HepG2 (cell line): ENCODE results near the gene PSENEN. TPM values are rescaled to one million over a fixed set of nuclear protein-coding genes. Genes with fewer than 3 reads are reported as not detected.

ENCODE experiments used
- ADNP ChIP-seq: sonication (generic); formaldehyde crosslinking; IDR thresholded peaks from 2 replicates; pipeline ENCODE4 v1.4.0; 2020; ENCODE audit warnings: missing genetic modification reagents
- DMTF1 ChIP-seq: sonication (generic); formaldehyde crosslinking; IDR thresholded peaks from 2 replicates; pipeline ENCODE4 v1.4.0; 2020; ENCODE audit warnings: mild to moderate bottlenecking, missing genetic modification reagents
- DR1 ChIP-seq: sonication (generic); formaldehyde crosslinking; IDR thresholded peaks from 2 replicates; pipeline ENCODE4 v1.8.0; 2021; ENCODE audit warnings: mild to moderate bottlenecking, missing genetic modification reagents, inconsistent platforms
- GABPB1 ChIP-seq: IDR thresholded peaks from 2 replicates; pipeline ENCODE4 v1.6.1; 2016; ENCODE audit warnings: mild to moderate bottlenecking, missing genetic modification reagents, moderate library complexity, missing compliant biosample characterization
- HDAC2 ChIP-seq: sonication (generic); formaldehyde crosslinking; IDR thresholded peaks from 2 replicates; pipeline ENCODE4 v1.4.0; 2020; ENCODE audit warnings: missing genetic modification reagents
- KIAA2018 ChIP-seq: sonication (generic); formaldehyde crosslinking; IDR thresholded peaks from 2 replicates; pipeline ENCODE4 v1.5.0; 2020; ENCODE audit warnings: mild to moderate bottlenecking, missing genetic modification reagents, borderline replicate concordance
- MED1 ChIP-seq: sonication (generic); formaldehyde crosslinking; IDR thresholded peaks from 2 replicates; pipeline ENCODE4 v1.4.0; 2020; ENCODE audit warnings: missing genetic modification reagents
- PHF20 ChIP-seq: sonication (generic); formaldehyde crosslinking; IDR thresholded peaks from 2 replicates; pipeline ENCODE4 v1.5.0; 2020; ENCODE audit warnings: mild to moderate bottlenecking, missing genetic modification reagents
- RNF2 ChIP-seq: fragments of 450-650 bp; conservative IDR thresholded peaks from 2 replicates; pipeline ENCODE4 v1.6.1; 2016; ENCODE audit warnings: low read depth
- SAFB2 ChIP-seq: sonication (generic); formaldehyde crosslinking; IDR thresholded peaks from 2 replicates; pipeline ENCODE4 v1.5.1; 2020; ENCODE audit warnings: missing genetic modification reagents, low read depth, mild to moderate bottlenecking, borderline replicate concordance
- SMAD3 ChIP-seq: sonication (generic); formaldehyde crosslinking; IDR thresholded peaks from 2 replicates; pipeline ENCODE4 v1.4.0; 2020; ENCODE audit warnings: missing genetic modification reagents
- SNAI1 ChIP-seq: sonication (generic); formaldehyde crosslinking; IDR thresholded peaks from 2 replicates; pipeline ENCODE4 v1.5.0; 2020; ENCODE audit warnings: mild to moderate bottlenecking, missing genetic modification reagents, borderline replicate concordance
- SP2 ChIP-seq: sonication (generic); formaldehyde crosslinking; IDR thresholded peaks from 2 replicates; pipeline ENCODE4 v1.5.1; 2020; ENCODE audit warnings: mild to moderate bottlenecking, missing genetic modification reagents
- TERF1 ChIP-seq: sonication (generic); formaldehyde crosslinking; IDR thresholded peaks from 2 replicates; pipeline ENCODE4 v1.8.0; 2022; ENCODE audit warnings: mild to moderate bottlenecking, missing genetic modification reagents, moderate library complexity
- THYN1 ChIP-seq: sonication (generic); formaldehyde crosslinking; IDR thresholded peaks from 2 replicates; pipeline ENCODE4 v1.8.1; 2023; ENCODE audit warnings: low read depth, mild to moderate bottlenecking, moderate library complexity, missing genetic modification reagents, borderline replicate concordance
- TRIM24 ChIP-seq: sonication (generic); formaldehyde crosslinking; IDR thresholded peaks from 2 replicates; pipeline ENCODE4 v1.8.0; 2022; ENCODE audit warnings: mild to moderate bottlenecking, missing genetic modification reagents
- ZNF235 ChIP-seq: sonication (generic); formaldehyde crosslinking; IDR thresholded peaks from 2 replicates; pipeline ENCODE4 v1.8.1; 2023; ENCODE audit warnings: mild to moderate bottlenecking, missing genetic modification reagents, borderline replicate concordance
- ZNF260 ChIP-seq: sonication (generic); formaldehyde crosslinking; IDR thresholded peaks from 2 replicates; pipeline ENCODE4 v1.4.0; 2020; ENCODE audit warnings: missing genetic modification reagents, low read depth, mild to moderate bottlenecking, borderline replicate concordance
- ZSCAN30 ChIP-seq: sonication (generic); formaldehyde crosslinking; IDR thresholded peaks from 2 replicates; pipeline ENCODE4 v1.5.0; 2020; ENCODE audit warnings: mild to moderate bottlenecking, missing genetic modification reagents
- polyA plus RNA-seq, 8 experiments: library from polyadenylated mRNA; depleted of rRNA in 3 of 8; stranded (reverse) in 7 of 8; unstranded in 1 of 8; fragments of >200 nt; fragmentation: Illumina TruSeq in 4 of 8; extraction: Trizol in 4 of 8; gene quantifications; 2 replicates each; pipeline versions ENCODE4 v1.2.1 to v1.2.3, GENCODE V29; 2011 to 2016; ENCODE audit warnings: low read depth in 4 of 8, missing spikeins in 1 of 8, mixed read lengths in 1 of 8; ENCODE audit not compliant: insufficient read depth in 1 of 8
- total RNA-seq, 5 experiments: library from RNA; depleted of rRNA; stranded (reverse); fragments of >200 nt; fragmentation: Illumina TruSeq; extraction: Trizol; gene quantifications; 2 replicates each; pipeline ENCODE4 v1.2.3, GENCODE V29; 2016; ENCODE audit warnings: low read depth in 1 of 5

The PSENEN gene
- total and polyA plus RNA-seq, 2 of the 13 experiments (the other 11 are each of a cell fraction or from before 2014, with no cell fraction given), result 16.9 to 34.2 TPM

GRCh38 chr19:35745328-35746086 is at the start of gene PSENEN, which contains the start of gene U2AF1L4 (continued):
- TF ChIP-seq DMTF1 (CRISPR knock-in tag) (no peak), SMAD3 (CRISPR knock-in tag) (no peak), GABPB1 (CRISPR knock-in tag) (peak; percentile 96), DR1 (CRISPR knock-in tag) (no peak), ADNP (no peak), ZSCAN30 (no peak), RNF2 (no peak), SNAI1 (CRISPR knock-in tag) (no peak), MED1 (CRISPR knock-in tag) (no peak), THYN1 (CRISPR knock-in tag) (no peak), SP2 (CRISPR knock-in tag) (peak; percentile 50), KIAA2018 (CRISPR knock-in tag) (no peak), HDAC2 (no peak), SAFB2 (CRISPR knock-in tag) (no peak), ZNF260 (CRISPR knock-in tag) (no peak), TERF1 (CRISPR knock-in tag) (no peak), TRIM24 (CRISPR knock-in tag) (no peak), PHF20 (CRISPR knock-in tag) (no peak), ZNF235 (CRISPR knock-in tag) (no peak)
